ENCODE measurements around the gene SNCAIP. TPM values are rescaled to one million over a fixed set of nuclear protein-coding genes. Genes with fewer than 3 reads are reported as not detected.

The SNCAIP gene
- total RNA-seq, 1 experiment from 2014 or later, result 3.0 TPM

DNA sequence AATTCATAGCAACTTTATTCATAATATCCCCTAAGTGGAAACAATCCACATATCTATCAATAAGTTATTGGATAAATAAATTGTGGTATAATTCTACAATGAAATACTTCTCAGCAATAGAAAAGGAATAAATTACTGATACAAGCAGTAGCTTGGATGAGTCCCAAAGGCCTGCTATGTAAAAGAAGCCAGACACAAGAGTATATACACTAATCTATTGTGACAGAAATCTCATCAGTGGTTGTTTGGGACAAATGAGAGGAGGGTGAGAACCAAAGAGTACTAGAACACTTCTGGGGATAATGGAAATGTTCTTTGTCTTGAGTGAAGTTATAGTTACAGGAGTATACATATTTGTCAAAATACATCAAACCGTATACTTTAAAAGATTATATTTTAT is 119.3 kb downstream of the SNCAIP start:
- no peak overlapping the region for H3K18ac ChIP-seq (ENCODE audit: insufficient read length, low read depth, low read length)
- DNase-seq, result no peak
- H3K79me2 ChIP-seq (ENCODE audit: insufficient read depth, low read length), result no peaks in the 10 kb centered on the region
- H3K23me2 ChIP-seq (ENCODE audit: insufficient read length, low read depth, low read length, poor library complexity, severe bottlenecking), result no peaks in the 10 kb centered on the region
- no peak overlapping the region for H3T11ph ChIP-seq (ENCODE audit: low read length)
- H2BK120ac ChIP-seq (ENCODE audit: low read depth, low read length, poor library complexity, severe bottlenecking), result no peak overlapping the region
- no peak overlapping the region for H2BK12ac ChIP-seq (ENCODE audit: insufficient read length, low read depth, low read length)
- Mint-ChIP-seq H3K27ac (no peak overlapping the region), H3K9me3 (peaks cover 5 to 13% of the 10 kb centered on the region in 2 experiments; a peak in 4 of 5 replicates), H3K27me3 (ENCODE audit: low read depth) (no peaks in the 10 kb centered on the region), H3K4me3 (no peak overlapping the region), H3K36me3 (ENCODE audit: insufficient read depth in 1 of 3, low read depth in 3 of 3) (peaks cover 5 to 35% (median 5%) of the 10 kb centered on the region in 3 experiments; a peak in 6 of 7 replicates), H3K4me1 (peaks cover 31 to 40% of the 10 kb centered on the region in 2 experiments)
- H4K20me1 ChIP-seq (ENCODE audit: control insufficient read depth, insufficient read depth, insufficient read length), result no peaks in the 10 kb centered on the region
- H4K8ac ChIP-seq (replicated peaks; ENCODE audit: insufficient read length, low read depth, low read length), result no peak overlapping the region
- no peak overlapping the region for H3K23ac ChIP-seq (ENCODE audit: insufficient read length, low read depth, low read length)
- no peak overlapping the region for H3K4ac ChIP-seq (ENCODE audit: low read depth, low read length)
- WGBS (ENCODE audit: extremely low coverage, insufficient read length, low lambda C conversion rate), result no CpG with 5 or more reads among the region's 1 CpG
- no peak overlapping the region for H3K4me2 ChIP-seq (ENCODE audit: insufficient read depth, insufficient read length, low read length)
- no peaks in the 10 kb centered on the region for H3K9me3 ChIP-seq (ENCODE audit: control insufficient read depth, low read depth, low read length)
- no peak overlapping the region for H2BK15ac ChIP-seq (ENCODE audit: low read depth, low read length)
- no peaks in the 10 kb centered on the region for H3K27me3 ChIP-seq (ENCODE audit: insufficient read depth, low read length)
- no peak overlapping the region for H4K91ac ChIP-seq (ENCODE audit: insufficient read length, low read depth, low read length)
- no peak overlapping the region for H2AK5ac ChIP-seq (ENCODE audit: insufficient read length, low read length)
- H3K14ac ChIP-seq (ENCODE audit: insufficient read depth, low read length), result no peak overlapping the region
- no peak overlapping the region for H4K5ac ChIP-seq (ENCODE audit: insufficient read length, low read depth, low read length)
- H2BK20ac ChIP-seq (ENCODE audit: low read depth, low read length, poor library complexity, severe bottlenecking), result no peak overlapping the region
- no peak overlapping the region for H3K27ac ChIP-seq (ENCODE audit: insufficient read length, low read depth, low read length)
- no peak overlapping the region for H2AFZ ChIP-seq (ENCODE audit: low read length)
- no peak overlapping the region for H3K9ac ChIP-seq (ENCODE audit: extremely low read depth, insufficient read length, low read length)
- no peaks in the 10 kb centered on the region for H3K79me1 ChIP-seq (ENCODE audit: insufficient read depth, low read depth, low read length, poor library complexity, severe bottlenecking)
- H2BK5ac ChIP-seq (ENCODE audit: insufficient read length, low read length), result no peak overlapping the region
- H3K56ac ChIP-seq (ENCODE audit: insufficient read length, low read depth, low read length), result no peak overlapping the region
- H3K4me1 ChIP-seq (ENCODE audit: insufficient read depth, low read length), result no peaks in the 10 kb centered on the region; the same call in 1 of the 2 replicates
- TF ChIP-seq, protein P1, sequence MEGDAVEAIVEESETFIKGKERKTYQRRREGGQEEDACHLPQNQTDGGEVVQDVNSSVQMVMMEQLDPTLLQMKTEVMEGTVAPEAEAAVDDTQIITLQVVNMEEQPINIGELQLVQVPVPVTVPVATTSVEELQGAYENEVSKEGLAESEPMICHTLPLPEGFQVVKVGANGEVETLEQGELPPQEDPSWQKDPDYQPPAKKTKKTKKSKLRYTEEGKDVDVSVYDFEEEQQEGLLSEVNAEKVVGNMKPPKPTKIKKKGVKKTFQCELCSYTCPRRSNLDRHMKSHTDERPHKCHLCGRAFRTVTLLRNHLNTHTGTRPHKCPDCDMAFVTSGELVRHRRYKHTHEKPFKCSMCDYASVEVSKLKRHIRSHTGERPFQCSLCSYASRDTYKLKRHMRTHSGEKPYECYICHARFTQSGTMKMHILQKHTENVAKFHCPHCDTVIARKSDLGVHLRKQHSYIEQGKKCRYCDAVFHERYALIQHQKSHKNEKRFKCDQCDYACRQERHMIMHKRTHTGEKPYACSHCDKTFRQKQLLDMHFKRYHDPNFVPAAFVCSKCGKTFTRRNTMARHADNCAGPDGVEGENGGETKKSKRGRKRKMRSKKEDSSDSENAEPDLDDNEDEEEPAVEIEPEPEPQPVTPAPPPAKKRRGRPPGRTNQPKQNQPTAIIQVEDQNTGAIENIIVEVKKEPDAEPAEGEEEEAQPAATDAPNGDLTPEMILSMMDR (conservative IDR thresholded peaks at IDR 0.05), result no peak
